Measurements from ENCODE around the gene ADGRD2. TPM values are rescaled to one million over a fixed set of nuclear protein-coding genes. Genes with fewer than 3 reads are reported as not detected.
A peak's percentile ranks its signal among the peaks of the same experiment; 100 is the strongest.

ADGRD2 gene
- polyA plus RNA-seq, 1 donor (not counting 4 experiments of a cell fraction or from before 2014, with no cell fraction given): not detected

GRCh38 chr9:124411514-124412227 lies 38.6 kb upstream of the ADGRD2 start:
- TF ChIP-seq EZH2 (IDR thresholded peaks at IDR 0.05; ENCODE audit: low read length) (no peak), CTCF (optimal IDR thresholded peaks at IDR 0.05 in 1 of 3, IDR thresholded peaks at IDR 0.05 in 1 of 3, conservative IDR thresholded peaks at IDR 0.05 in 1 of 3; ENCODE audit: extremely low read depth in 1 of 3, insufficient read depth in 2 of 3, low read length in 3 of 3) (no peak)
- FAIRE-seq (no peak), DNase-seq (ENCODE audit: low read depth, low spot score) (no peak)
- H4K20me1 ChIP-seq (ENCODE audit: control insufficient read depth, extremely low read depth, insufficient read depth, low read length): no peaks in the 10 kb centered on the region
- H3K9me1 ChIP-seq (ENCODE audit: control insufficient read depth, extremely low read depth, insufficient read depth, low read length): no peaks in the 10 kb centered on the region
- peaks cover 65% of the 10 kb centered on the region for H3K79me2 ChIP-seq (ENCODE audit: control insufficient read depth, insufficient read depth, low read length)
- no peak overlapping the region for H2AFZ ChIP-seq (ENCODE audit: control insufficient read depth, low read length)
- peak overlapping the region; percentile 80 for H3K9ac ChIP-seq (ENCODE audit: control insufficient read depth, extremely low read depth, insufficient read depth, low read length)
- H3K27me3 ChIP-seq (ENCODE audit: control insufficient read depth, extremely low read depth, insufficient read depth, low read length): no peaks in the 10 kb centered on the region
- peaks cover 8 to 48% of the 10 kb centered on the region in 2 experiments for H3K36me3 ChIP-seq (ENCODE audit: control insufficient read depth in 2 of 2, extremely low read depth in 1 of 2, insufficient read depth in 2 of 2, low read length in 2 of 2)
- H3K4me3 ChIP-seq (ENCODE audit: control insufficient read depth in 2 of 3, extremely low read depth in 1 of 3, insufficient read depth in 2 of 3, low read depth in 1 of 3, low read length in 3 of 3): peak overlapping the region in 2 of 3 experiments; percentile 62 to 71
- dilution Hi-C loops (cut with MboI; ENCODE audit: extremely low pct_ligation_motif_present, low sequenced_read_pairs): no loop called here
- H3K9me3 ChIP-seq (ENCODE audit: control insufficient read depth, low read depth, low read length): no peaks in the 10 kb centered on the region
- H3K27ac ChIP-seq (ENCODE audit: control insufficient read depth, insufficient read depth, low read length): peak overlapping the region; percentile 95
- peaks cover 48% of the 10 kb centered on the region for H3K4me1 ChIP-seq (ENCODE audit: control insufficient read depth, extremely low read depth, insufficient read depth, low read length)
- peak overlapping the region; percentile 98 for H3K4me2 ChIP-seq (ENCODE audit: control insufficient read depth, extremely low read depth, insufficient read depth, low read depth, low read length)

- Histone ChIP-seq H3K36me3 (ENCODE audit: control insufficient read depth in 2 of 2, extremely low read depth in 1 of 2, insufficient read depth in 2 of 2, low read length in 2 of 2) (peaks cover 8 to 47% of the 10 kb centered on the region in 2 experiments), H3K27me3 (ENCODE audit: control insufficient read depth, extremely low read depth, insufficient read depth, low read length) (no peaks in the 10 kb centered on the region), H3K4me1 (ENCODE audit: control insufficient read depth, extremely low read depth, insufficient read depth, low read length) (peaks cover 48% of the 10 kb centered on the region), H4K20me1 (ENCODE audit: control insufficient read depth, extremely low read depth, insufficient read depth, low read length) (no peaks in the 10 kb centered on the region), H3K9me3 (ENCODE audit: control insufficient read depth, low read depth, low read length) (no peaks in the 10 kb centered on the region), H3K4me2 (ENCODE audit: control insufficient read depth, extremely low read depth, insufficient read depth, low read depth, low read length) (peak overlapping the region; percentile 98), H2AFZ (ENCODE audit: control insufficient read depth, low read length) (no peak overlapping the region), H3K4me3 (ENCODE audit: control insufficient read depth in 2 of 3, extremely low read depth in 1 of 3, insufficient read depth in 2 of 3, low read depth in 1 of 3, low read length in 3 of 3) (peak overlapping the region in 2 of 3 experiments; percentile 62 to 71), H3K27ac (ENCODE audit: control insufficient read depth, insufficient read depth, low read length) (peak overlapping the region; percentile 95), H3K9me1 (ENCODE audit: control insufficient read depth, extremely low read depth, insufficient read depth, low read length) (no peaks in the 10 kb centered on the region), H3K9ac (ENCODE audit: control insufficient read depth, extremely low read depth, insufficient read depth, low read length) (peak overlapping the region; percentile 80), H3K79me2 (ENCODE audit: control insufficient read depth, insufficient read depth, low read length) (peaks cover 60% of the 10 kb centered on the region)
- DNase-seq (ENCODE audit: low read depth, low spot score): no peak
- no peak for FAIRE-seq
- TF ChIP-seq CTCF (optimal IDR thresholded peaks at IDR 0.05 in 1 of 3, IDR thresholded peaks at IDR 0.05 in 1 of 3, conservative IDR thresholded peaks at IDR 0.05 in 1 of 3; ENCODE audit: extremely low read depth in 1 of 3, insufficient read depth in 2 of 3, low read length in 3 of 3) (no peak), EZH2 (IDR thresholded peaks at IDR 0.05; ENCODE audit: low read length) (no peak)
- dilution Hi-C loops (cut with MboI; ENCODE audit: extremely low pct_ligation_motif_present, low sequenced_read_pairs): no loop called here
These were observed 38.0 kb upstream of the ADGRD2 start for GRCh38 chr9:124412228-124412575.

All from keratinocyte (primary cell).